GM10248 (cell line): ENCODE results near the gene F2R.

ENCODE experiments used
- CTCF ChIA-PET: fragments of 300-600 bp; sonication (Branson Sonifier 250); formaldehyde crosslinking; extraction: SDS; loops from one replicate; lab custom pipeline; 2021; ENCODE audit warnings: antibody characterized with exemption; lab: Yijun Ruan, JAX
- POLR2A ChIA-PET: fragments of 350-650 bp; sonication (Branson Sonifier 250); formaldehyde crosslinking; extraction: SDS; loops from one replicate; lab custom pipeline; 2020; ENCODE audit warnings: antibody characterized with exemption; lab: Yijun Ruan, JAX
- DNase-seq: peaks from one replicate; pipeline ENCODE4 v3.0.0; 2012; ENCODE audit errors: extremely low spot score
- CTCF ChIP-seq: IDR thresholded peaks from 2 replicates; pipeline ENCODE4 v1.5.1; 2012; ENCODE audit warnings: mild to moderate bottlenecking, low read depth; ENCODE audit errors: extremely low read depth, missing control alignments, control extremely low read depth

The F2R gene

GRCh38 chr5:76692651-76693050 is 23.3 kb upstream of the F2R start:
- ChIA-PET CTCF (interaction anchor here (0.9 to 1.2 kb wide), 3 partner anchors 13 to 1456 kb away, joined by 3 to 6 read pairs (median 3); no protein-coding TSS in a partner anchor), POLR2A (no interaction called here)
- TF ChIP-seq CTCF, result no peak
- no peak for DNase-seq

- TF ChIP-seq CTCF, result no peak
- no peak for DNase-seq
- ChIA-PET CTCF (interaction anchor here (1.2 to 2.5 kb wide), 3 partner anchors 12 to 1456 kb away, joined by 3 to 10 read pairs (median 6); no protein-coding TSS in a partner anchor), POLR2A (no interaction called here)
Observed at GRCh38 chr5:76693141-76693540, 22.8 kb upstream of the F2R start.

- no peak for DNase-seq
- ChIA-PET POLR2A (no interaction called here), CTCF (interaction anchor here (2.5 kb wide), 1 partner anchor 80 kb away, joined by 10 read pairs; no protein-coding TSS in a partner anchor)
Observed at GRCh38 chr5:76694317-76694716, 21.6 kb upstream of the F2R start.

GRCh38 chr5:76695346-76695745 is 20.6 kb upstream of the F2R start:
- TF ChIP-seq CTCF, result no peak
- no peak for DNase-seq
- ChIA-PET CTCF (interaction anchor here (0.8 to 2.5 kb wide), 3 partner anchors 13 to 79 kb away, joined by 3 to 10 read pairs (median 3); no protein-coding TSS in a partner anchor), POLR2A (no interaction called here)

More at GRCh38 chr5:76694317-76694716, 21.6 kb upstream of the F2R start:
- TF ChIP-seq CTCF, result no peak

GRCh38 chr5:76696251-76696650 is 19.7 kb upstream of the F2R start:
- POLR2A ChIA-PET, result no interaction called here
- TF ChIP-seq CTCF, result no peak
- CTCF ChIA-PET, result interaction anchor here (1.0 kb wide), 1 partner anchor 44 kb away, joined by 3 read pairs; no protein-coding TSS in a partner anchor
- DNase-seq, result no peak

GRCh38 chr5:76697670-76698069 is 18.3 kb upstream of the F2R start:
- ChIA-PET POLR2A (no interaction called here), CTCF (interaction anchor here (1.0 to 1.3 kb wide), 2 partner anchors 11 to 77 kb away, joined by 3 to 4 read pairs; no protein-coding TSS in a partner anchor)
- no peak for DNase-seq
- TF ChIP-seq CTCF, result no peak
